GM12891 (cell line): ENCODE results near the gene SMAD7.

ENCODE experiments used
- PAX5 ChIP-seq: IDR thresholded peaks from 2 replicates; pipeline ENCODE4 v1.6.1; 2011; ENCODE audit warnings: low read length, moderate library complexity, mild to moderate bottlenecking; ENCODE audit not compliant: insufficient read depth, severe bottlenecking
- POLR2A ChIP-seq: IDR thresholded peaks from 2 replicates; pipeline ENCODE4 v1.6.1; 2011; ENCODE audit warnings: low read depth, low read length, control low read depth
- POLR2AphosphoS5 ChIP-seq: IDR thresholded peaks from 2 replicates; pipeline ENCODE4 v1.6.1; 2011; ENCODE audit warnings: low read depth, low read length, control low read depth
- POU2F2 ChIP-seq: IDR thresholded peaks from 2 replicates; pipeline ENCODE4 v1.6.1; 2011; ENCODE audit warnings: low read depth, mild to moderate bottlenecking, control low read depth, low read length, moderate library complexity
- SPI1 ChIP-seq: IDR thresholded peaks from 2 replicates; pipeline ENCODE4 v1.6.1; 2011; ENCODE audit warnings: low read depth, low read length, control low read depth

DNA sequence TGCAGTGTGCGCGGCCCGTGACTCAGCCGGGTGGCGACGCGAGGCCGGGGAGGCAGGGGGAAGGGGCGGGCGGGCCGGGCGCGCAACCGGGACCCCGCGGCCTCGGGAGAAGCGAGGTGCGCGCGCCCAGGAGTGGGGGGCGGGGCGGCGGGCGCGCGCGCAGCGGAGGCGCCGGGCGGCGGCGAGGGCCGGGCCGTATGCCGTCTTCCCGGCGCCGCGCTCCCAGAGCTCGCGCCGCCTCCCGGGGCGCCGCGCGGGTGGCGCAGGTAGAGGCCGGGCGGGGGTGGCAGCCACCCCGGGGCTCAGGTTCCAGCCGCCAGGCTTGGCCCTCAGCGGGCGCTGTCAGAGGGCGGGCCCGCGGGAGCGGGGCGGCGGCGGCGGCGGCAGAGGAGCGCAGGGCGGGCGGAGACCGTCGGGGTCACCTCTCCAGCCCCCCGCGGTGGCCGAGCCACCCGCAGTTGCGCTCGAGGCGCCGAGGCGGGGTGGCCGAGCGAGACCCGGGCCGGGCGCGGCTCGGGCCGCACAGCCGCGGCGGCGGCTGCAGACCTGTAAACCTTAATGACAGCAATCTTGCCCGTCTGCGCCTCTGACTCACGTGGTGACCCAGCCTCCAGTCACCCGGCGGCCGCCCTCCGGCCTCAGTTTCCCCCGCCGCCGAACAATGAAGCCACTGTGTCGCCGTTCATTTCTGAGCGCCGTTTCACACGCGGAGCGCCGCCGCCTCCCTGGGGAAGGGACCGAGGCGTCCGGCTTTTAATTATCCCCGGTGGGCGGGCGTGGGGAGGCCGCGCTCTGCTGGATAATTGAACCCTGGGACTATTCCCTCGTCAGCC is 25.3 kb upstream of the SMAD7 start:
- TF ChIP-seq POLR2A, result no peak
- TF ChIP-seq POU2F2, result no peak
- TF ChIP-seq POLR2AphosphoS5, result no peak
- no peak for TF ChIP-seq SPI1
- TF ChIP-seq PAX5, result no peak
